ENCODE results near the gene KSR2.

KSR2 gene

GRCh38 chr12:117567644-117568216 lies 401.1 kb downstream of the KSR2 start:
- no peak for DNase-seq

DNA sequence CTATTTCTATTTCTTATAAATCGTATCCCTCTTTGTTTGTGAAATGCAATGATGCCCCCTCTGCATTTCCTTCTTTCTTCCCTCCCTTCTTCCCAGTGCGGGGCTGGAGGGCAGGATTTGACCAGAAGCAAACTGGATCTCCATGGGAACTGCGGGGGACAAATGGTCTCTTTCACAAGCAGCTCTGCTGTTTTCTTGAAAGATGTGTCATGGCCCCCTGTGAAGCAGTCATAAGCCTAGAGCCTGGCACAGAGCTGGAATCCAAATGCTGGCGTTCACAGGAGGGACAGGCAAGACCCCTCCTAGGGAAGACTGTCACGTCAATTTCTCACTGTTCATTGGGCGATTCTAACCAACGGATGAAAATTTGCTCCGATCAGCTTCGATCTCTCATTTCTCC lies 403.9 kb downstream of the KSR2 start:
- DNase-seq = no peak

GRCh38 chr12:117563706-117564105 lies 405.1 kb downstream of the KSR2 start:
- no peak for DNase-seq

DNA sequence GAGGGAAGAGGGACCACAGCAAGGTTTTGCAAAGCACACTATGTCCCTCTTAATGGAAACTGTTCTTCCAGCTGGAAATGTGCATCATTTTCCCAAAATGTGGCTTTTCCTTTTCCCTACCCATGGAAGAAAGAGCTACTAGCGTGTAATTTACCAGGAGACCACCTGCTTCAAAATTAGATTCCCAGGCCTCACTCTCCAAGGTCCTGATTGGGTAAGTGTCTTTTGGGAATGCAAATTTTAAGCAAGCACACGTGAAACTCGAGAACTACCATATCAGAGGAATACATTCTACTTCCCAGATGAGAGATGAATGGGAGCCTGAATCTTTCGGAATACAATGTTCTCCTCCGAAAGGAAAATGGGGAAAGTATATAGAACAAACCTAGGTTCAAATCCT lies 405.8 kb downstream of the KSR2 start:
- no peak for DNase-seq

DNA sequence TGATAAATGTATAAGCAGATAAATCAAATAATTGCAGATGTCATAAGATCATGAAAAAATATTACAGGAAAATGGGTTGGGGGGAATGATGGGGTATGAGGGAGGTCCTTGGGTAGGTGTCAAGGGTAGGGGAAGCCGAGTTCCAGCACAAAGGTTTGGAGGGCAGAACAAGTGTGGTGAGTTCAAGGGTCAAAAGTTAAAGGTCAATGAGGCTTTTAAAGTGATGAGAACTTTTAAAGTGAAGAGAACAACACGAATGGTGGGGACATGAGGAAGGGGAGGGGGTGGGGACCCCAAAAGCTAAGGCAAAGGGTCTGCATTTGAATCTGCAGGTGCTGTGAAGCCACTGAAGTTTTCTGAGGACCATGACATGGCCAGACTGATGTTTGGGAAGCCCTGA lies 406.8 kb downstream of the KSR2 start:
- no peak for DNase-seq

- no peak for DNase-seq
Measured at GRCh38 chr12:117559978-117560377, 408.8 kb downstream of the KSR2 start.

DNA sequence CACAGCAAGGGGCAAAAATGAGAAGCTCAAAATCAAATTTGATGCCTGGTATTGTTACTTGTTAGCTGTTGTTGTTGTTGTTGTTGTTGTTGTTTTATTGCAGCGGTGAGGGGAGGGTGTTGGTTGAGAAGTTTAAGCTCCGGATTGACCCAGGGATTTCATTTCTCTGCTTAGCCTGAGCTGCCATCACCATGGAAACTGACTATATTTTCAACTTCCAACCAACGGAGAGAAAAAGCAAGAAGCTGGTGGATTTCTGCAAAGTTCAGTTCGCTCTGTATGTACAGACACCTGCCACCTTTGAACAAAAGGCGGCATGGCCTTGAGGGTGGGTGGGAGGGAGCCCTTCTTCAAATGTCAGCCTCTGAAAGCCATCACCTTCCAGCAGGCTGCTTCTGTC lies 412.9 kb downstream of the KSR2 start:
- no peak for DNase-seq

DNA sequence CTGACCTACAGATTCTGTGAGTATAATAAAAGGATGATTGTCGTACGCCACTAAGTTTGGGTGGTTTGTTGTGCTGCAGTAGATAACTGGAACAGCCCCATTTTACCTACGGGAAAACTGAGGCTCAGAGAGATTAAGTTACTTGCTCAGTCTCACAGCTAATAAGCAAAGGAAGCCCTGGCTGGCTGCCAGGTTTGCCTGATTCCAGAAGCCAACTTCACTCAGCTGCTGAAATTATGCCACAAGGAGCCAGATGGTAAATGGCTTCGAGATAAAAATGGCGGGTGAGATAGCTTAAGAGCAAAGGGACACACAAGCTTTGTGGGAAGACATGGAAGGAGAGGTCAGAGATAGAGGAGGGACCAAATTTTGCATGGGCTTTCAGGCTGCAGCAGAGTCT lies 415.8 kb downstream of the KSR2 start:
- DNase-seq = no peak

- DNase-seq = no peak
Measured at GRCh38 chr12:117551665-117552064, 417.1 kb downstream of the KSR2 start.

- no peak for DNase-seq
Measured at GRCh38 chr12:117547209-117547608, 421.6 kb downstream of the KSR2 start.

DNA sequence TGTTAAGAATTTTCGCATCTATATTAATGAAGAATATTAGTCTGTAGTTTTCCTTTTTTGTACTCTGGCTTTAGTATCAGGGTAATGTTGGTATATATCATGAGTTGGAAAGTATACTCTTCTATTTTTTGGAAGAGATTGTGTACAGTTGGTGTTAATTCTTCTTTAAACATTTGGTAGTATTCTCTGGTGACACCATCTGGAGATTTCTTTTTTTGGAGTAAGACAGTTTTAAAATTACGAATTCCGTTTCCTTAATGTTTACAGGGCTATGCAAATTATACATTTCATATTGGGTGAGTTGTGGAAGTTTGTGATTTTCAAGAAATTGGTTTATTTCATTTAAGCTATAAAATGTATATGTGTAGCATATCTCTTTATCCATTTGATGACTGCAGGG lies 423.6 kb downstream of the KSR2 start:
- DNase-seq = no peak

- DNase-seq = no peak
Measured at GRCh38 chr12:117540011-117540410, 428.8 kb downstream of the KSR2 start.

DNA sequence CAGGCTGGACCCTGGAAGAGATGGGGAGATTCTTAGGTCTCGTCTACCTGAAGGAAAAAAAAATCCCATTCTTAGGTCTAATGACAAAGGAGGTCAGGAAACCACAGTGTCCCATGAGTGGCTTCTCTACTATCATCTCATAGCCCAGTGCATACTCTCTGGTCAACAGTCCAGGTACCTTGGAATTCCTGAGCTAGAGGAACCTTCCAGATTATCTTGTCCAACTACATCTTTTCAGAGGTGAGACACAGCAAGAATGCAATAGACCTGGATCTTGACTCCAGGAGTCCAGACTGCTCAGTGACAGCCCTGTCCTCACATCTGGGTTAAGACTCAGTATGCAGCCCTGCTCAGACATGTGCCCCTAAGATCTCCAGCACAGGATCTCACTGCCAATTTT lies 429.9 kb downstream of the KSR2 start:
- DNase-seq = no peak

GRCh38 chr12:117538032-117538690 lies 430.6 kb downstream of the KSR2 start:
- DNase-seq = no peak

DNA sequence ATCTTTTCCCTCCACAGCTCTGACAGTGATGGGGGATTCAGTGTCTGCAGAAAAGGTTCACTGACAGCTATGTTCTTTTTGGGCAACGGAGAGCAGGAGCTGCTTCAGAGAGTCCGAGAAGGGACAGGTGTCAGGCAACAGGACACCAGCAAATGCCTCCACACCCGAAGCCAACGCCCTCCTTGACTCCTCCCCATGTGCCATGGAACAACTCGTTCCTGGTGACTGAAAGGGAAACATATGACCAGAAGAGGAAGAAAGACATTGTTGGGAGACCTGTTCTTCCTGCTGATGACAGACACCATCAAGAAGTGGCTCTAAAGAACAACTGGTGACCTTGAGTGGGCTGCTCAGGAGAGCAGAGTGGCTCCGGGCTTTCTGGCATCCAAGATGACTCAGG lies 435.1 kb downstream of the KSR2 start:
- no peak for DNase-seq

DNA sequence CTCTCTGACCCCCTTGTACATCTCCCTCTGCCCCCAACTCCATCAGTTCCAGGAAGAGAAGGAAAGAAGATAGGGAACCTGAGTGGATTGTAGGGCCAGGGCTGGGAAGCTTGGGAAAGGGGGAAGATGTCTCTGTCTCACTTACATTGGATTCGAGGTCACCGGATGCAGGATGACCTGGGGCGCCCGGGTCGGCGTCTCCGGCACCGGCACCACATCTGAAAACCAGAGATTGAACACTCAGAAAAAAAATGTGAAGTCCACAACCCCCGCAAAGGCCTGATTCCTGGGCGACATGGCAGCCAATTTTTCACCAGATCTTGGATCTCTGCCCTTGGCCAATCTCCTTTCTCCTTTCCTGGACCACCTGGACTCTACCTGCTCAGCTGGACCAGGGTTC lies 438.0 kb downstream of the KSR2 start:
- DNase-seq = no peak

GRCh38 chr12:117528538-117528937 lies 440.3 kb downstream of the KSR2 start:
- no peak for DNase-seq

- DNase-seq = no peak
Measured at GRCh38 chr12:117527479-117527855, 441.3 kb downstream of the KSR2 start.

DNA sequence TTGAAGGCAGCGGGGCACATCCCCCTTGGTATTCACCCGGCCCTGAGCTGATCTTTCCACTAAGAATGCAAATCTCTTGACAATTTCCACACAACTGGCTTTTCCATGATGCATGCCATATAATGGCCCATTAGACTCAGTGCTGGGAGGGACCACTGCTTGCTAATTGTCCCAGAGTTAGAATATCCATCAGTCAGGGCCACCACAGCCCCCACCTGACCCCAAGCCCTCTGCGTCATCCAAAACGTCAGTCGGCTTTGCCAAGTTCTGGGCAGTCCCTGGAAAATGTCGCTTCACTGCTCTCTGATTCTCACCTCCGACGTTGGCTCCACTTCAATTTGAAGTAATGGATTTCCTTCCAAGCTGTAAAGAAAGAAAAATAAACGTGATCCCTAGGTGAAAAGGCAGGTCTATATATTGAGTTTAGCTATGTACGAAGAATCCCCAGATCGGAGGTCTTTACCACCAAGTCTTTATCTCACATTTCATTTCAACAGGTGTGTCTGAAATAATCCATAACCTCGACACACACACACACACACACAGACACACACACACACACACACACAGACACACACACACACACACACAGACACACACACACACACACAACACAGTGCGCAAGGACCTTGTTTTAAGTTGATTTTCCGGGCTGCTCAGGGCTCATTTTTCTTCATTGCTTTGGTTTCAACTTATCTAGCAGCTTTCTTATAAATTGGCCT lies 441.9 kb downstream of the KSR2 start:
- no peak for DNase-seq

DNA sequence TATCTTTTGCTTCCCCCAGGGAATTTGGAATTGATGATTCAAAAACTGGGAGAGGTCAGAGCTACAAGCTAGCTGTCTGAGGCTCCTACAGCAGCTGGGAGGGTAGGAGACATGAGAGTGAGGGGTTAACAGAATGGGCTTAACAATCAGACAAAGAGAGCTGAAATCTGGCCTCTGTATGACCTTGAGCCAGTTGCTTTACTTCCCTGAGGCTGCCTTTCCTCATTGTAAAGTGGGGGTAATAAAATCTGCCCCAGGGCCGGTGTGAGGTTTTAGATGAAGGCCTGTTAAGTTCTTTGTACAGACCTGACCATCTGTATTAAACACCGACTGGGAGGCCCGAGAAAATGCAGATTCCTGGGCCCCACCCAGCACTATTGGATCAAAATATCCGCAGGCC lies 443.0 kb downstream of the KSR2 start:
- no peak for DNase-seq

GRCh38 chr12:117524806-117525205 lies 444.0 kb downstream of the KSR2 start:
- no peak for DNase-seq

DNA sequence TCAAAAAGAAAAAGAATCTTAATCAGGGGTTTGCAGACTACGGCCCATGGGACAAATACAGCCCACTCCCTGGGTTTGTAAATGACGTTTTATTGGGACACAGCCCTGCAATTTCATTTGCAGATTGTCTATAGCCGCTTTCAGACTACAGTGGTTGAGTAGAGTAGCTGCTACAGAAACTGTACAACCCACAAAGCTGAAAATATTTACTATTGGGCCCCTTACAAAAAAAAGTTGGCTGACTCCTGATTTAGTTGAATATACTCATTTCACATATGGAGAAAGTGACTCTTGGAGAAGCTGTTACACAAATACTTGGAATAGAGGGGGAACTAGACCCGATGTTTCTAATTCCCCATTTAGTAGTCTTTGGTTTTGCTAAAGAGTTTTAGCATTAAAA lies 444.8 kb downstream of the KSR2 start:
- DNase-seq = no peak

DNA sequence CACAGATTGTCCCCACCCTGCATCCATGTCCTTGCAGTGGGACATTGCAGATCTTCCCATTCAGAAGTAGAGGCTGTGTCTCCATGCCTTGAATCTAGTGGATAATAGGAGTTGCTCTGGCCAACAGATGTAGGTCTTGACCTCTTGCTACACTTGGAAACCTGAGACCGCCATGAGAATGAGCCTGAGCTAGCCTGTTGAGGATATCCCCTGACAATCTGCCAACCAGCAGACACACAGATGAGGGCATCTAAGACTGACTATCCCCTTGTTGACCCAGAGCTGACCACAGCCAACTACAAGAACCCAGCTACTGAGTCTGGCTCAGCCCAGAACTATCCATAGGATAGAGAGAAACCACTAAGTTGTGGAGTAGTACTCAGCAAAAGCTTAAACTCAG lies 446.2 kb downstream of the KSR2 start:
- no peak for DNase-seq

- no peak for DNase-seq
Measured at GRCh38 chr12:117521867-117522266, 446.9 kb downstream of the KSR2 start.

- DNase-seq = no peak
Measured at GRCh38 chr12:117521346-117521745, 447.4 kb downstream of the KSR2 start.
